Choroid plexus epithelial cell (primary cell): Measurements from ENCODE around the gene FFAR2.
"Not testable (repeated sequence)": the region's sequence is repeated elsewhere in the genome, so short reads cannot be mapped to it uniquely, and the experiment has no call there.

Source experiments
- DNase-seq: peaks from one replicate; pipeline ENCODE4 v3.0.0-alpha.2; 2010; ENCODE audit warnings: low read depth
- H3K4me3 ChIP-seq: 2 replicates; pipeline ENCODE4 v1.5.1; 2011; ENCODE audit warnings: low read depth, mild to moderate bottlenecking, control low read depth, low read length, moderate library complexity
- CTCF ChIP-seq: conservative IDR thresholded peaks from 2 replicates; pipeline ENCODE4 v1.5.1; 2011; ENCODE audit warnings: low read depth, mild to moderate bottlenecking, control low read depth, inconsistent platforms, low read length, moderate library complexity

The FFAR2 gene

GRCh38 chr19:35447606-35448469 is at the start of gene FFAR2:
Gene FFAR2 (plus strand): TSS chr19:35448257. CDS start chr19:35449715, 1,458 bp downstream.
- DNase-seq, result no peak
- H3K4me3 ChIP-seq, result no peak within 1 kb of the TSS
- no peak for TF ChIP-seq CTCF

GRCh38 chr19:35398570-35398969 is 49.5 kb upstream of the FFAR2 start:
- no peak overlapping the region for H3K4me3 ChIP-seq
- TF ChIP-seq CTCF, result no peak
- DNase-seq, result no peak

- no peak for TF ChIP-seq CTCF
- no peak overlapping the region for H3K4me3 ChIP-seq
- DNase-seq, result peak; percentile 3
Observed at GRCh38 chr19:35399231-35399630, 48.8 kb upstream of the FFAR2 start.

- no peak overlapping the region for H3K4me3 ChIP-seq
- no peak for TF ChIP-seq CTCF
- DNase-seq, result no peak
Observed at GRCh38 chr19:35399948-35400772, 47.9 kb upstream of the FFAR2 start.

- H3K4me3 ChIP-seq, result no peak overlapping the region
- no peak for TF ChIP-seq CTCF
- no peak for DNase-seq
Observed at GRCh38 chr19:35400773-35401100, 47.3 kb upstream of the FFAR2 start.

- not testable (repeated sequence) for H3K4me3 ChIP-seq, DNase-seq
Observed at GRCh38 chr19:35401416-35401815, 46.6 kb upstream of the FFAR2 start.

GRCh38 chr19:35403116-35403760 is 44.8 kb upstream of the FFAR2 start:
- no peak for TF ChIP-seq CTCF
- no peak for DNase-seq
- H3K4me3 ChIP-seq, result no peak overlapping the region
